ENCODE results near the gene MYO3B. TPM values are rescaled to one million over a fixed set of nuclear protein-coding genes. Genes with fewer than 3 reads are reported as not detected.
"Not testable (repeated sequence)": the region's sequence is repeated elsewhere in the genome, so short reads cannot be mapped to it uniquely, and the experiment has no call there.

Gene MYO3B
- total RNA-seq, 1 donor from 2014 or later: not detected

DNA sequence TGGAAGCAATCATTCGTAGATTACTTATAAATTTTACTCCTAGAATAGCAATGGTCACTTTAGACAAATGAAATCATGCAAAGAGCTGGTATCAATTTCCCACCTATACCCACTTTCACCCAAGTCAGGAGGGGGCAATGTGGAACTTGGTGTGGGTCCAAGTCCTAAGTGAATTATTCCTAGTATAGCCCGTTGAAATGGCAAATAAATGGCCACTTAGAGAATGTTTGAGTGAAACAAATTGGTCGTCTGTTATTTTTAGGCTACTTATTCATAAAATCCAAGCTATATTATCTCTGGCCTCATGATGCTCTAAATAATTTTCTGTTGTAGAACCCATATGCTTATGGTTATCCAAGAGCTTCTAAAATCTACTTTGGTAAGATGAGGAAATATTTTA lies 98.1 kb downstream of the MYO3B start:
- Histone ChIP-seq H3K27ac (no peak overlapping the region), H3K27me3 (ENCODE audit: low read depth) (no peaks in the 10 kb centered on the region), H3K4me3 (no peak overlapping the region), H3K4me1 (no peaks in the 10 kb centered on the region), H3K9me3 (peaks cover 4% of the 10 kb centered on the region), H3K36me3 (no peaks in the 10 kb centered on the region)
- intact Hi-C loops (cut with DNase I): no loop called here
- no peak for ATAC-seq
- no peak for DNase-seq
- TF ChIP-seq, protein P1, sequence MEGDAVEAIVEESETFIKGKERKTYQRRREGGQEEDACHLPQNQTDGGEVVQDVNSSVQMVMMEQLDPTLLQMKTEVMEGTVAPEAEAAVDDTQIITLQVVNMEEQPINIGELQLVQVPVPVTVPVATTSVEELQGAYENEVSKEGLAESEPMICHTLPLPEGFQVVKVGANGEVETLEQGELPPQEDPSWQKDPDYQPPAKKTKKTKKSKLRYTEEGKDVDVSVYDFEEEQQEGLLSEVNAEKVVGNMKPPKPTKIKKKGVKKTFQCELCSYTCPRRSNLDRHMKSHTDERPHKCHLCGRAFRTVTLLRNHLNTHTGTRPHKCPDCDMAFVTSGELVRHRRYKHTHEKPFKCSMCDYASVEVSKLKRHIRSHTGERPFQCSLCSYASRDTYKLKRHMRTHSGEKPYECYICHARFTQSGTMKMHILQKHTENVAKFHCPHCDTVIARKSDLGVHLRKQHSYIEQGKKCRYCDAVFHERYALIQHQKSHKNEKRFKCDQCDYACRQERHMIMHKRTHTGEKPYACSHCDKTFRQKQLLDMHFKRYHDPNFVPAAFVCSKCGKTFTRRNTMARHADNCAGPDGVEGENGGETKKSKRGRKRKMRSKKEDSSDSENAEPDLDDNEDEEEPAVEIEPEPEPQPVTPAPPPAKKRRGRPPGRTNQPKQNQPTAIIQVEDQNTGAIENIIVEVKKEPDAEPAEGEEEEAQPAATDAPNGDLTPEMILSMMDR (IDR thresholded peaks at IDR 0.05): no peak

DNA sequence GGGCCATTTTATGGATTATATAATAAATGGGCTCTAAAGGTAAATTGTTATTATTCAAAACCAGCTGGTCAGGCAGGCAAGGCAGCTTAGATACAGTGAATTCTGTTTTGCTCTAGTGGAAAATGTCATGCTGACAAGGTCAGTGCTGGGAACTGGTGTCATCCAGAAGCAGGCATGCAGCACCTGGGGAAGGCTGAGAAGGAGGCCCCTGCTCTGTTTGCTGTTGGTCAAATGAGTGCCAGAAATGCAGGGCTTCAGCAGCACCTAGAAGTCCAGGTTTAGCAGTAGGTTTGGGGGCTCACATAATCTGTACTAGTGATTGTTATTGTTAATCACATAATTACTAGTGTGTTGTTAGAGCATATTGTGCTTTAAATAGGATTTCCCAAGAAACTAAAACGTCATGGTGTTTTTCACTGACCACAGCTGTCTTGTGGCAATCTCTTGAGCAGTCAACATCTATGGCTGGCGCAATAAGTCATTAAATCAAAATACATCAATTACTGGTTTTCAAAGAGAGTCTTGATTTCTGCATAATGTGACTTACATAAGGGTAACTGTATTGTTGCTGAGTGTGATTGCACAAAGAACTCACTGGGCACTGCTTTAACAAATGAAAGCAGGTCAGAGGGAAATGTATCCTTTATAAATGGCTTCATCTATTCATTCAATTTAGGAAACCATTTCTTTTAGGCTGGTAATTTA lies 99.1 kb downstream of the MYO3B start:
- H3K4me3 ChIP-seq: no peak overlapping the region
- peaks cover 4% of the 10 kb centered on the region for H3K9me3 ChIP-seq
- no peaks in the 10 kb centered on the region for H3K36me3 ChIP-seq
- intact Hi-C loops (cut with DNase I): no loop called here
- ATAC-seq (no peak), DNase-seq (no peak)
- H3K4me1 ChIP-seq: no peaks in the 10 kb centered on the region
- no peaks in the 10 kb centered on the region for H3K27me3 ChIP-seq (ENCODE audit: low read depth)
- TF ChIP-seq, protein P1 (IDR thresholded peaks at IDR 0.05): no peak
- H3K27ac ChIP-seq: no peak overlapping the region

DNA sequence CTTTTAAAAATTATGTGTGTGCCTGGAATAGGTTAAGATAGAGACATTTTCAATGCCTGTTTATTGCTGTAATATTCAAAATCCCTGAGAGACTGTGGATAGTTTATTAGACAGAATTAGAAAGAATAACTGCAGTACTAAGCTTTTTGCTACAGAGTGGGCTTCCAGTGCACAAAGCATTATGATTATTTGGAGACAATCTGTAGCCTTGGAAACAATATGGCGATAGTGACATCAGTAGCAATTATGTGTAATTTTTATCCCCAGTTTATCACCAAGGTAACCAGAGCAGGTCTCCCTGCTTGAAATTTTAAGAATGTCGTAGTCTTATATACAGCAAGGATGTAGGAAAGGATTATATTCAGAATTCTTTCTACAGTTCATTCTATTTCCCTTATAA lies 100.0 kb downstream of the MYO3B start:
- DNase-seq (no peak), ATAC-seq (no peak)
- no peaks in the 10 kb centered on the region for H3K4me1 ChIP-seq
- no peak overlapping the region for H3K4me3 ChIP-seq
- TF ChIP-seq, protein P1 (IDR thresholded peaks at IDR 0.05): no peak
- H3K27ac ChIP-seq: no peak overlapping the region
- no peaks in the 10 kb centered on the region for H3K27me3 ChIP-seq (ENCODE audit: low read depth)
- intact Hi-C loops (cut with DNase I): no loop called here
- H3K9me3 ChIP-seq: peaks cover 4% of the 10 kb centered on the region
- no peaks in the 10 kb centered on the region for H3K36me3 ChIP-seq

DNA sequence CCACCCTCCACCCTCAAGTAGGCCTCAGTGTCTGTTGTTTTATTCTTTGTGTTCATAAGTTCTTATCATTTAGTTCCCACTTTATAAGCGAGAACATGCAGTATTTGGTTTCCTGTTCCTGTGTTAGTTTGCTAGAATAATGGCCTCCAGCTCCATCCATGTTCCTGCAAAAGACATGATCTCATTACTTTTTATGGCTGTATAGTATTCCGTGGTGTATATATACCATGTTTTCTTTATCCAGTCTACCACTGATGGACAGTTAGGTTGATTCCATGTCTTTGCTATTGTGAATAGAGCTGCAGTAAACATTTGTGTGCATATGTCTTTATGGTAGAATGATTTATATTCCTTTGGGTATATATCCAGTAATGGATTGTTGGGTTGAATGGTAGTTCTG lies 101.7 kb downstream of the MYO3B start:
- H3K27me3 ChIP-seq (ENCODE audit: low read depth); ATAC-seq; H3K27ac ChIP-seq; intact Hi-C loops (cut with DNase I); H3K36me3 ChIP-seq; H3K9me3 ChIP-seq; H3K4me1 ChIP-seq; H3K4me3 ChIP-seq; DNase-seq: not testable (repeated sequence)

DNA sequence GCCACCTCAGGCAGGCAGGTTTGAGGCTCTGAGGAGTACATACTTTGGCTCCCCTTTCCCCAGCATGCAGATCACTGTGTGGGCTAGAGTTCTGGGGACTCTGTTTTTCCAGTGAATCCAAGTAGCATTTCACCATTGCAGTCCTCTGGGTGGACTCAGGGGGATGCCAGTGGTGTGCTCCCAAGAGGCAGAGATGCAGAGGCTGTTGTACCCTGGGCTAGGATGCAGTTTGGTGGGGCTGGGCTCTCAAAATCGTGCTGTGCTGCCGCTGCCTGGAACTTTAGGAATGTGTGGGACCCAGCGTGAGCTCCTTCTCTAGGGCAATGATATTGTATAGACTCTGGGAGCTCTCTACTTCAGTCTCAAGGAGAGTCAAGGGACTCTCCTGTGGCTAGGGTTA lies 104.9 kb downstream of the MYO3B start:
- TF ChIP-seq, protein P1 (IDR thresholded peaks at IDR 0.05): no peak
- intact Hi-C loops (cut with DNase I): no loop called here
- ATAC-seq (no peak), DNase-seq (no peak)
- Histone ChIP-seq H3K27me3 (ENCODE audit: low read depth) (no peaks in the 10 kb centered on the region), H3K9me3 (peaks cover 4% of the 10 kb centered on the region), H3K4me1 (no peaks in the 10 kb centered on the region), H3K27ac (no peak overlapping the region), H3K4me3 (no peak overlapping the region), H3K36me3 (no peaks in the 10 kb centered on the region)

DNA sequence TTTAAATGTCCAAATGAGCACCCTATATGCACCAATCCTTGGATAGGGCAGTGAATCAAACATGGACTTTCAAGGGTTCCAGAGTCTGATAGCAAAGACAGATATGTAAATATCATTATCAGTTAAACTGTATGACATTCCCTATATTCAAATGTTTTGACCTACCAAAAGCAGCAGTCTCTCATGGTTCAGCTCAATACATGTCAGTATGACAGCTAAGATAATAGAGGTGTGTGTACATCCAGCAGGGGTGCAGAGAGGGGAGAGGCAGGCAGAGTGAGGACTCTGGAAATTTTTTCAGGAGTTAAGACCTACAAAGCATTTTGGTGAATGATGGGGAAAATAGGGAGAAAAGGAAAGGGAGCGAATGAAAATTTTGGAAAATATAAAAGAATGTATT lies 106.3 kb downstream of the MYO3B start:
- Histone ChIP-seq H3K4me1 (no peaks in the 10 kb centered on the region), H3K36me3 (no peaks in the 10 kb centered on the region), H3K9me3 (peaks cover 4% of the 10 kb centered on the region), H3K27me3 (ENCODE audit: low read depth) (no peaks in the 10 kb centered on the region), H3K27ac (no peak overlapping the region), H3K4me3 (no peak overlapping the region)
- DNase-seq (no peak), ATAC-seq (no peak)
- TF ChIP-seq, protein P1 (IDR thresholded peaks at IDR 0.05): no peak
- intact Hi-C loops (cut with DNase I): no loop called here

All from lower lobe of right lung (tissue), 2 donors.